Right atrium auricular region (tissue), 2 donors: ENCODE measurements around the gene MAPKAPK5. TPM values are rescaled to one million over a fixed set of nuclear protein-coding genes. Genes with fewer than 3 reads are reported as not detected.
"Not testable (repeated sequence)": the region's sequence is repeated elsewhere in the genome, so short reads cannot be mapped to it uniquely, and the experiment has no call there.

Source experiments
- DNase-seq: peaks from one replicate; pipeline ENCODE4 v3.0.0-alpha.2; 2019; ENCODE audit warnings: low spot score
- H3K27ac ChIP-seq, 2 donors: fragments of 200-600 bp; sonication (generic); 1 replicate in 1 of 2; 2 replicates in 1 of 2; pipeline ENCODE4 v1.5.1; 2016 to 2019
- H3K27me3 ChIP-seq, 2 donors: fragments of 200-600 bp; sonication (generic); one replicate each; pipeline versions ENCODE4 v1.5.1 to v1.6.0; 2017 to 2019
- H3K36me3 ChIP-seq: fragments of 200-600 bp; sonication (generic); one replicate; pipeline ENCODE4 v1.5.1; 2016
- H3K4me1 ChIP-seq, 2 donors: fragments of 200-600 bp; sonication (generic); one replicate each; pipeline versions ENCODE4 v1.5.1 to v1.6.0; 2017 to 2019
- H3K4me3 ChIP-seq, 2 donors: fragments of 200-600 bp; sonication (generic); 1 replicate in 1 of 2; 2 replicates in 1 of 2; pipeline ENCODE4 v1.5.1; 2017 to 2019; ENCODE audit warnings: mild to moderate bottlenecking in 1 of 2, moderate library complexity in 1 of 2
- H3K9me3 ChIP-seq, 2 donors: fragments of 200-600 bp; sonication (generic); one replicate each; pipeline ENCODE4 v1.5.1; 2019
- total RNA-seq, 2 donors: library from RNA; depleted of rRNA; stranded (reverse); fragments of >200 nt; gene quantifications; one replicate each; pipeline ENCODE4 v1.1.0, GENCODE V29; 2016
- TF ChIP-seq, protein P1 (sequence below), 2 donors: fragments of 200-600 bp; sonication (generic); IDR thresholded peaks; one replicate each; pipeline ENCODE4 v1.5.1; 2019; ENCODE audit warnings: antibody characterized with exemption in 2 of 2

The MAPKAPK5 gene
- total RNA-seq, 2 donors from 2014 or later, result 30.9 to 42.5 TPM

DNA sequence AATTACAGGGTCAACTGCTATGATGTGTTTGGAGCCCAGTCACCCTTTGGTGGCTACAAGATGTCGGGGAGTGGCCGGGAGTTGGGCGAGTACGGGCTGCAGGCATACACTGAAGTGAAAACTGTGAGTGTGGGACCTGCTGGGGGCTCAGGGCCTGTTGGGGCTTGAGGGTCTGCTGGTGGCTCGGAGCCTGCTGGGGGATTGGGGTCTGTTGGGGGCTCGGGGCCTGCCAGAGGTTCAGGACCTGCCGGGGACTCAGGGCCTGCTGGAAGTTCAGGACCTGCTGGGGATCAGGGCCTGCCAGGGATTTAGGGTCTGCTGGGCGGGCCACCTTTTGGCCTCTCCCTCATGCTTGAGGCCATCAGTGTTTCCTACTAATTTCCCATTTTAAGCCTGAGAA, 38.2 kb upstream of the MAPKAPK5 start:
- H3K27ac ChIP-seq, result no peak overlapping the region
- TF ChIP-seq, protein P1, sequence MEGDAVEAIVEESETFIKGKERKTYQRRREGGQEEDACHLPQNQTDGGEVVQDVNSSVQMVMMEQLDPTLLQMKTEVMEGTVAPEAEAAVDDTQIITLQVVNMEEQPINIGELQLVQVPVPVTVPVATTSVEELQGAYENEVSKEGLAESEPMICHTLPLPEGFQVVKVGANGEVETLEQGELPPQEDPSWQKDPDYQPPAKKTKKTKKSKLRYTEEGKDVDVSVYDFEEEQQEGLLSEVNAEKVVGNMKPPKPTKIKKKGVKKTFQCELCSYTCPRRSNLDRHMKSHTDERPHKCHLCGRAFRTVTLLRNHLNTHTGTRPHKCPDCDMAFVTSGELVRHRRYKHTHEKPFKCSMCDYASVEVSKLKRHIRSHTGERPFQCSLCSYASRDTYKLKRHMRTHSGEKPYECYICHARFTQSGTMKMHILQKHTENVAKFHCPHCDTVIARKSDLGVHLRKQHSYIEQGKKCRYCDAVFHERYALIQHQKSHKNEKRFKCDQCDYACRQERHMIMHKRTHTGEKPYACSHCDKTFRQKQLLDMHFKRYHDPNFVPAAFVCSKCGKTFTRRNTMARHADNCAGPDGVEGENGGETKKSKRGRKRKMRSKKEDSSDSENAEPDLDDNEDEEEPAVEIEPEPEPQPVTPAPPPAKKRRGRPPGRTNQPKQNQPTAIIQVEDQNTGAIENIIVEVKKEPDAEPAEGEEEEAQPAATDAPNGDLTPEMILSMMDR (IDR thresholded peaks at IDR 0.05), result no peak
- H3K27me3 ChIP-seq, result no peaks in the 10 kb centered on the region
- DNase-seq, result no peak
- peaks cover 78% of the 10 kb centered on the region for H3K36me3 ChIP-seq
- H3K4me3 ChIP-seq, result no peak overlapping the region
- no peaks in the 10 kb centered on the region for H3K9me3 ChIP-seq
- H3K4me1 ChIP-seq, result no peaks in the 10 kb centered on the region

DNA sequence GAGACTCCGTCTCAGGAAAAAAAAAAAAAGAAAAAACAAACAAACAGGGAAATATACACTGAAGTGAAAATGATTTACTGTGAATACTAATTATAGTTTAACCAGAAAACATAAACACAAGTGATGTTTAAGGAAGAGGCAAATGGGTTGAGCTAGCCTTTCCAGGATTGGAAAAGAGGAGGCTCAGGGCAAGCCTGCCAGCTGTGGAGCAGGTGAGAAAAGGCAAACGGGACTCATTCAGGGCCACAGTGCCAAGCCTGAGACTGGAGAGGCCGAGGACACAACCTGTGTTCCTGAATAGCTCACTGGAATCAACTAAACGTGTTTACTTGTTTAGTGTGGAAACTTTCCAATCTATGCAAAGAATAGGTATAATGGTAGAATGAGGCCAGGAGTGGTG, 35.7 kb upstream of the MAPKAPK5 start:
- Histone ChIP-seq H3K4me3 (no peak overlapping the region), H3K9me3 (no peaks in the 10 kb centered on the region), H3K4me1 (no peaks in the 10 kb centered on the region), H3K27ac (no peak overlapping the region), H3K27me3 (no peaks in the 10 kb centered on the region), H3K36me3 (peaks cover 74% of the 10 kb centered on the region)
- TF ChIP-seq, protein P1 (IDR thresholded peaks at IDR 0.05), result no peak
- no peak for DNase-seq

DNA sequence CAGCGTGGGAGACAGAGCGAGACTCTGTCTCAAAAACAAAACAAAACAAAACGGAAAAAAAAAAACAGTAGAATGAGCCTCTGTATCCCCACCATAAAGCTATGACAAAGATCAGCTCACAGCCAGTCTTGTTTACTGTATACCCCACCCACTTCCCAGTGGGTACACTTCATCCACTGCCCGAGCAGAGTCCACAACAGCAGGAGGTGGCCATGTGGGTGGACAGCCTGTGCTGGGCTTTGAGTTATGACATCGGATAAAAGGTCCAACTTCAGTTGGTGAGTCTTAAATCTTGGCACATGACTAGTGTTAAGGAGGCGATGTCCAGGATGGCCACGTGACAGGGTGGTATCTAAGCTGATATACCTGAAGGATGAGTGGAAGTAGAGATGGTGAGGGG, 34.8 kb upstream of the MAPKAPK5 start:
- no peak overlapping the region for H3K27ac ChIP-seq
- H3K4me1 ChIP-seq, result no peaks in the 10 kb centered on the region
- H3K4me3 ChIP-seq, result no peak overlapping the region
- no peaks in the 10 kb centered on the region for H3K27me3 ChIP-seq
- no peak for DNase-seq
- TF ChIP-seq, protein P1 (IDR thresholded peaks at IDR 0.05), result no peak
- H3K36me3 ChIP-seq, result peaks cover 66% of the 10 kb centered on the region
- H3K9me3 ChIP-seq, result no peaks in the 10 kb centered on the region

DNA sequence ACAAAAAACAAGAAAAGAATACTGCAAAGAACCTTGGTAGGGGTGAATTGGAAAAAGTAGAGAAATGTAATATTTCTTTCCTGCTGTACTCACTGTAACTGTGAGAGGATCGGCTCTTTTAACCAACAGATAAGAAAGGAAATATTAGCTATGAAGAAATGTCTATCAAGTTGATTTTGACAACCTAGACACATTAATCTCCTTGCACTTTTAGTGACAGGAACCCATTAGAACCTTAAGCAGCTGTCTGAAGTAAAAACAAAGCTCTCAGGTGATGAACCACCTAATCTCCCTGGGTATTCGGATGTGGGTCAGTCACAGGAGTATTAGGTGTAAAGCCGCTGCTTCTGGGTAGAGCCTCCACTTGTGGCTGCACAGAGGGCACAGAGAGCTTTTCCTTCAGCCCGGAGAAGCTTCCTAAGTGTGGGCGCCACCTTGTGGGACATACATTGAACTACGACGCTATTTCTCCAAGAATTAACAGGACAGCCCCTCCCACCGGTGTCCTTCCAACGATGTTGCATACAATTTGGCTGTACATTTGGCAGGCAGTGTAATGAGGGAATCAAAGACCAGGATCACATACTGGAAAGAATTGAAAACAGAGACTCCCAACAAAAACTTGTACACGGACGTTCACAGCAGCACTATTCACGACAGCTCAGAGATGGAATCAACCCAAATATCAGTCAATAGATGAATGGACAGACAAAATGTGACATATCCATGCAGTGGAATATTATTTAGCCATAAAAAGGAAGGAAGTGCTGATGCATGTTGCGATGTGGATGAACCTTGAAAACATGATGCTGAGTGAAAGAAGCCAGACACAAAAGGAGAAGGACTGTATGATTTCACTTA, 28.9 kb upstream of the MAPKAPK5 start:
- peak; percentile 83 for DNase-seq
- TF ChIP-seq, protein P1 (IDR thresholded peaks at IDR 0.05), result peak; percentile 42 to 88
- no peaks in the 10 kb centered on the region for H3K9me3 ChIP-seq
- H3K4me1 ChIP-seq, result no peaks in the 10 kb centered on the region
- H3K27me3 ChIP-seq, result no peaks in the 10 kb centered on the region
- H3K36me3 ChIP-seq, result peaks cover 32% of the 10 kb centered on the region
- H3K27ac ChIP-seq, result no peak overlapping the region
- H3K4me3 ChIP-seq, result no peak overlapping the region

DNA sequence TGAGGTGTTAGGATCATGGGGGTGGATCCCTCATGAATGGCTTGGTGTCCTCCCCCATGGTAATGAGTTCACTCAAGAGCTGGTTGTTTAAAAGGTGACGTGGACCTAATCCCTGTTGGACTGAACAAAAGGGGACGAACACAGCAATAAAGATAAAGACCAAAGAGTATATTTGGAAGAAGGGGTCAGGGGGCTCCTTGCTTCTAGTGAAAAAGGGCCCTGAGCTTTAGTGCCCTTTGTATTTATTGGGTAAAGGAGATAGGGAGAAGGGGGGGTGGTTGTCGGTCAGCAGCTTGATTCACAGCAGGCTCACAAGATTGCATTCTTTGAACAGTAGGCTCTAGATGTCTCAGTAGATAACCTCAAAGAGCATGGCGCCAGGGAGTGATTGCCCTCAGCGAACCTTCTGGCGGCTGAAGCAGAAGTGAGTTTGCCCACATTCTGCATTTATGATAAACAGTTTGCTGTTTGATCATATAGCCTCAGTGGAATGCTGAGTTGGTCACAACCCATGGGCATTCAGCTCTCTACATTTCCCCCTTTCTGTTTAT, 25.9 kb upstream of the MAPKAPK5 start:
- H3K4me3 ChIP-seq, result no peak overlapping the region
- no peaks in the 10 kb centered on the region for H3K4me1 ChIP-seq
- no peak overlapping the region for H3K27ac ChIP-seq
- H3K36me3 ChIP-seq, result peaks cover 5% of the 10 kb centered on the region
- H3K9me3 ChIP-seq, result no peaks in the 10 kb centered on the region
- no peak for DNase-seq
- TF ChIP-seq, protein P1 (IDR thresholded peaks at IDR 0.05), result no peak
- H3K27me3 ChIP-seq, result no peaks in the 10 kb centered on the region

DNA sequence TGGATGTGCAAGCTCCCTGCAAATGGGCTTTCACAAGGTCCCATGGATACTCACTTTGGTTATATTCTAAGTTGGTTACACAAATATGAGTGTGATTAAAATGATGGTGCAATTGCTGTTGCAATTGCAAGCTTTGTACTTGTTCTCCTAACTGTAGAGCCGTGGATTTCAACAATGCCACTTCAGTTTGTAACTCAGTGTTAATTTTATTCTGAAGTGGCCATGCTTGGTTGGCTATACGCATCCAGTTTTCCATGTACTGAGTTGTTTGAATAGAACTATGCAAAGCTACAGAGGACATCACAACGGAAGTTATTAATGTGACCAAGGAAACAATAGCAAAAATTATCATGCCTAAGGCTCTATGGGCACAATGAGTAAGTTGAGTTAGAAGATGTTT, 25.1 kb upstream of the MAPKAPK5 start:
- H3K27ac ChIP-seq, H3K4me3 ChIP-seq, DNase-seq, H3K4me1 ChIP-seq, H3K36me3 ChIP-seq, H3K9me3 ChIP-seq, H3K27me3 ChIP-seq: not testable (repeated sequence)
